Heart left ventricle (tissue), 16 donors: ENCODE results near the gene RELA. TPM values are rescaled to one million over a fixed set of nuclear protein-coding genes. Genes with fewer than 3 reads are reported as not detected.

Experiments used
- ATAC-seq, 4 donors: fragments of 200-7000 bp; cut with Tn5 transposase; one replicate each; pipeline ENCODE4 v1.9.1; 2020 to 2022; ENCODE audit warnings: moderate library complexity in 4 of 4, mild to moderate bottlenecking in 3 of 4, moderate number of reproducible peaks in 1 of 4
- DNase-seq, 5 donors: peaks; one replicate each; pipeline ENCODE4 v3.0.0-alpha.2; 2020
- H3K27ac ChIP-seq, 12 donors: fragments of 200-600 bp; sonication (generic) in 4 of 12; one replicate each; pipeline versions ENCODE4 v1.5.0 to v1.8.0; 2016 to 2022; ENCODE audit warnings: mild to moderate bottlenecking in 2 of 12
- H3K27me3 ChIP-seq, 9 donors: fragments of 200-600 bp; sonication (generic) in 2 of 9; one replicate each; pipeline versions ENCODE4 v1.5.1 to v1.8.0; 2016 to 2022; ENCODE audit warnings: mild to moderate bottlenecking in 3 of 9
- H3K36me3 ChIP-seq, 9 donors: fragments of 200-600 bp; sonication (generic) in 2 of 9; one replicate each; pipeline versions ENCODE4 v1.5.0 to v1.8.0; 2018 to 2022; ENCODE audit warnings: mild to moderate bottlenecking in 2 of 9
- H3K4me1 ChIP-seq, 12 donors: fragments of 200-600 bp; sonication (generic) in 4 of 12; one replicate each; pipeline versions ENCODE4 v1.5.0 to v1.8.0; 2016 to 2022; ENCODE audit warnings: mild to moderate bottlenecking in 3 of 12
- H3K4me3 ChIP-seq, 12 donors: fragments of 200-600 bp; sonication (generic) in 4 of 12; one replicate each; pipeline versions ENCODE4 v1.5.0 to v1.8.0; 2017 to 2022; ENCODE audit warnings: mild to moderate bottlenecking in 9 of 12, moderate library complexity in 4 of 12
- H3K9me3 ChIP-seq, 12 donors: fragments of 200-600 bp; sonication (generic) in 4 of 12; one replicate each; pipeline versions ENCODE4 v1.5.0 to v1.8.0; 2016 to 2022; ENCODE audit warnings: mild to moderate bottlenecking in 1 of 12
- CTCF ChIP-seq, 12 donors: fragments of 200-600 bp; sonication (generic) in 4 of 12; IDR thresholded peaks; one replicate each; pipeline versions ENCODE4 v1.5.0 to v1.8.0; 2018 to 2022; ENCODE audit warnings: antibody characterized with exemption in 12 of 12, mild to moderate bottlenecking in 5 of 12
- POLR2A ChIP-seq, 2 donors: fragments of 450-650 bp; IDR thresholded peaks; one replicate each; pipeline ENCODE4 v1.6.1; 2017; ENCODE audit warnings: antibody characterized with exemption in 2 of 2, mild to moderate bottlenecking in 2 of 2, moderate library complexity in 2 of 2
- WGBS, 4 donors: extraction: QIAGEN DNeasy Blood & Tissue Kit in 2 of 4; methylation state at CpG; one replicate each; pipeline versions ENCODE4 v1.1.5 to v1.1.7; 2013 to 2018; 5-methylcytosine and 5-hydroxymethylcytosine counted together
- intact Hi-C, 10 donors: fragments of 100-400 bp; cut with DNase I; formaldehyde crosslinking; loops; one replicate each; pipeline versions ENCODE4 v1.11.1 to v1.14.2; 2022
- polyA plus RNA-seq, 2 donors: library from polyadenylated mRNA; stranded (reverse); fragments of 200-250 nt; gene quantifications; one replicate each; pipeline ENCODE4 v1.2.3, GENCODE V29; 2013
- total RNA-seq, 9 donors: library from RNA; depleted of rRNA in 2 of 9; stranded (reverse); fragments of >200 nt in 2 of 9; fragmentation: NEBNext Ultra II Directional in 3 of 9; extraction: Animal tissue kit (Norgen Biotek cat#: 25700) in 3 of 9; gene quantifications; one replicate each; pipeline versions ENCODE4 v1.1.0 to v1.2.4, GENCODE V29; 2016 to 2023
- donor health status: ischemic (EF 13 %, LVEDD 7.1; RV severe dilation, severe dysfunction).
- donor health status: healthy with polysubstance abuse.
- donor health status: DM: no; HTN: yes; CAD: no.
- donor health status: DM: no; HTN: no; CAD: no.
- donor health status: ischemic (EF 25% LVEDD 6.9; RV normal size, moderate dysfunction).
- donor health status: ischemic (EF 25% LVEDD 5.7; RV mildly dilated, moderate dysfunction).
- donor health status: healthy.
- donor health status: DM: yes; HTN: yes; CAD: no.
- donor health status: ischemic (EF 35%, LVEDD 5.7; RV mildly dilated, moderate dysfunction).
- donor health status: nonischemic (EF 11% LVEDD 7.7; RV severe dilation, severe dysfunction).
- donor health status: DM: yes; HTN: yes; CAD: no.
- donor health status: PGD.
- donor health status: ischemic (EF 29% LVEDD 5.4; RV normal size, mild dysfunction).
- donor health status: nonischemic (EF 23%, LVEDD 6.1; RV moderate dilation, normal function).

RELA gene
- total and polyA plus RNA-seq, 11 donors = 22.2 to 86.4 (median 42.3) TPM

GRCh38 chr11:65703846-65704245, 41.1 kb upstream of the RELA start:
- Histone ChIP-seq H3K9me3 (no peaks in the 10 kb centered on the region), H3K27me3 (peaks cover 0 to 4% (median 0%) of the 10 kb centered on the region in 9 donors), H3K4me3 (no peak overlapping the region), H3K27ac (no peak overlapping the region), H3K4me1 (peaks cover 0 to 5% (median 3%) of the 10 kb centered on the region in 12 donors), H3K36me3 (no peaks in the 10 kb centered on the region)
- WGBS, 4 donors = 66 to 79% (median 74%) methylated on average over 4 of the region's 4 CpGs
- intact Hi-C loops = loop anchor here in 6 of 10 donors (5.0 to 10.0 kb wide), 6 partner anchors 69 to 281 kb away; partner anchors contain the start of gene SIPA1 (in 1 of the 6)
- ATAC-seq (no peak), DNase-seq (no peak)
- TF ChIP-seq POLR2A (IDR thresholded peaks at IDR 0.05) (no peak), CTCF (IDR thresholded peaks at IDR 0.05) (no peak)

GRCh38 chr11:65701686-65702085, 39.0 kb upstream of the RELA start:
- DNase-seq (no peak), ATAC-seq (no peak)
- intact Hi-C loops = loop anchor here in 6 of 10 donors (5.0 to 10.0 kb wide), 6 partner anchors 67 to 283 kb away; partner anchors contain the start of gene SIPA1 (in 1 of the 6)
- Histone ChIP-seq H3K9me3 (no peaks in the 10 kb centered on the region), H3K4me3 (no peak overlapping the region), H3K36me3 (no peaks in the 10 kb centered on the region), H3K27ac (no peak overlapping the region), H3K27me3 (peaks cover 0 to 4% (median 0%) of the 10 kb centered on the region in 9 donors), H3K4me1 (peaks cover 0 to 11% (median 3%) of the 10 kb centered on the region in 12 donors)
- TF ChIP-seq CTCF (IDR thresholded peaks at IDR 0.05) (no peak), POLR2A (IDR thresholded peaks at IDR 0.05) (no peak)
- WGBS, 4 donors = 79 to 89% (median 84%) methylated on average over 1 of the region's 1 CpG

- peaks cover 0 to 17% (median under 1%) of the 10 kb centered on the region in 12 donors for H3K4me1 ChIP-seq
- 80 to 85% (median 81%) methylated on average over 3 of the region's 3 CpGs for WGBS, 4 donors
- intact Hi-C loops = loop anchor here in 6 of 10 donors (5.0 to 10.0 kb wide), 6 partner anchors 66 to 284 kb away; partner anchors contain the start of gene SIPA1 (in 1 of the 6)
- TF ChIP-seq POLR2A (IDR thresholded peaks at IDR 0.05) = no peak
- TF ChIP-seq CTCF (IDR thresholded peaks at IDR 0.05) = no peak
- H3K27ac ChIP-seq = no peak overlapping the region
- DNase-seq (no peak), ATAC-seq (no peak)
- no peak overlapping the region for H3K4me3 ChIP-seq
- no peaks in the 10 kb centered on the region for H3K9me3 ChIP-seq
- no peaks in the 10 kb centered on the region for H3K36me3 ChIP-seq
- H3K27me3 ChIP-seq = peaks cover 0 to 4% (median 0%) of the 10 kb centered on the region in 9 donors
These were observed 37.7 kb upstream of the RELA start for GRCh38 chr11:65700399-65700798.

DNA sequence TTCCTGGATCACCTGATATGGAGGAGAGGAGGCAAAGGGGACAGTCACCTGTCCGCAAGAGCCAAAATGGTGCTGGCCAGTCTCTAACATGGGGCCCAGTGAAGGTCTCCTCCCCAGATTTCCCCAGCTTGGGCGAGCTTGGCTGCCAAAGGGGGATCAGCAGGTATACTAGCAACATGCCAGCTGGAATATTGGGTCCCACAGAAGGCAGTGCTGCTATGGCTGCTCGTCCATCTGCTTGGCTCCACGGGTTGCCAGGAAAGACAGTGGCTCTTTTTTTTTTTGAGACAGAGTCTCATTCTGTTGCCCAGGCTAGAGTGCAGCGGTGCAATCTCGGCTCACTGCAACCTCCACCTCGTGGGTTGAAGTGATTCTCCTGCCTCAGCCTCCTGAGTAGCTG, 36.6 kb upstream of the RELA start:
- 82 to 86% (median 85%) methylated on average over 6 to 7 of the region's 7 CpGs for WGBS, 4 donors
- H3K27me3 ChIP-seq = peaks cover 0 to 4% (median 0%) of the 10 kb centered on the region in 9 donors
- no peak overlapping the region for H3K27ac ChIP-seq
- H3K9me3 ChIP-seq = no peaks in the 10 kb centered on the region
- no peak for ATAC-seq
- no peaks in the 10 kb centered on the region for H3K36me3 ChIP-seq
- H3K4me3 ChIP-seq = no peak overlapping the region
- TF ChIP-seq POLR2A (IDR thresholded peaks at IDR 0.05) (no peak), CTCF (IDR thresholded peaks at IDR 0.05) (no peak)
- intact Hi-C loops = no loop called here
- peaks cover 0 to 20% (median 1%) of the 10 kb centered on the region in 12 donors for H3K4me1 ChIP-seq
- no peak for DNase-seq
